HG02981 (cell line): ENCODE data around the gene TIAM1.

Experiments
- ATAC-seq: cut with Tn5 transposase; IDR thresholded peaks from one replicate; pipeline ENCODE4 v1.9.1; 2021; ENCODE audit warnings: mild to moderate bottlenecking, moderate library complexity; ENCODE audit not compliant: unreplicated experiment

TIAM1 gene, protein sequence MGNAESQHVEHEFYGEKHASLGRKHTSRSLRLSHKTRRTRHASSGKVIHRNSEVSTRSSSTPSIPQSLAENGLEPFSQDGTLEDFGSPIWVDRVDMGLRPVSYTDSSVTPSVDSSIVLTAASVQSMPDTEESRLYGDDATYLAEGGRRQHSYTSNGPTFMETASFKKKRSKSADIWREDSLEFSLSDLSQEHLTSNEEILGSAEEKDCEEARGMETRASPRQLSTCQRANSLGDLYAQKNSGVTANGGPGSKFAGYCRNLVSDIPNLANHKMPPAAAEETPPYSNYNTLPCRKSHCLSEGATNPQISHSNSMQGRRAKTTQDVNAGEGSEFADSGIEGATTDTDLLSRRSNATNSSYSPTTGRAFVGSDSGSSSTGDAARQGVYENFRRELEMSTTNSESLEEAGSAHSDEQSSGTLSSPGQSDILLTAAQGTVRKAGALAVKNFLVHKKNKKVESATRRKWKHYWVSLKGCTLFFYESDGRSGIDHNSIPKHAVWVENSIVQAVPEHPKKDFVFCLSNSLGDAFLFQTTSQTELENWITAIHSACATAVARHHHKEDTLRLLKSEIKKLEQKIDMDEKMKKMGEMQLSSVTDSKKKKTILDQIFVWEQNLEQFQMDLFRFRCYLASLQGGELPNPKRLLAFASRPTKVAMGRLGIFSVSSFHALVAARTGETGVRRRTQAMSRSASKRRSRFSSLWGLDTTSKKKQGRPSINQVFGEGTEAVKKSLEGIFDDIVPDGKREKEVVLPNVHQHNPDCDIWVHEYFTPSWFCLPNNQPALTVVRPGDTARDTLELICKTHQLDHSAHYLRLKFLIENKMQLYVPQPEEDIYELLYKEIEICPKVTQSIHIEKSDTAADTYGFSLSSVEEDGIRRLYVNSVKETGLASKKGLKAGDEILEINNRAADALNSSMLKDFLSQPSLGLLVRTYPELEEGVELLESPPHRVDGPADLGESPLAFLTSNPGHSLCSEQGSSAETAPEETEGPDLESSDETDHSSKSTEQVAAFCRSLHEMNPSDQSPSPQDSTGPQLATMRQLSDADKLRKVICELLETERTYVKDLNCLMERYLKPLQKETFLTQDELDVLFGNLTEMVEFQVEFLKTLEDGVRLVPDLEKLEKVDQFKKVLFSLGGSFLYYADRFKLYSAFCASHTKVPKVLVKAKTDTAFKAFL (N-terminal part only)

DNA sequence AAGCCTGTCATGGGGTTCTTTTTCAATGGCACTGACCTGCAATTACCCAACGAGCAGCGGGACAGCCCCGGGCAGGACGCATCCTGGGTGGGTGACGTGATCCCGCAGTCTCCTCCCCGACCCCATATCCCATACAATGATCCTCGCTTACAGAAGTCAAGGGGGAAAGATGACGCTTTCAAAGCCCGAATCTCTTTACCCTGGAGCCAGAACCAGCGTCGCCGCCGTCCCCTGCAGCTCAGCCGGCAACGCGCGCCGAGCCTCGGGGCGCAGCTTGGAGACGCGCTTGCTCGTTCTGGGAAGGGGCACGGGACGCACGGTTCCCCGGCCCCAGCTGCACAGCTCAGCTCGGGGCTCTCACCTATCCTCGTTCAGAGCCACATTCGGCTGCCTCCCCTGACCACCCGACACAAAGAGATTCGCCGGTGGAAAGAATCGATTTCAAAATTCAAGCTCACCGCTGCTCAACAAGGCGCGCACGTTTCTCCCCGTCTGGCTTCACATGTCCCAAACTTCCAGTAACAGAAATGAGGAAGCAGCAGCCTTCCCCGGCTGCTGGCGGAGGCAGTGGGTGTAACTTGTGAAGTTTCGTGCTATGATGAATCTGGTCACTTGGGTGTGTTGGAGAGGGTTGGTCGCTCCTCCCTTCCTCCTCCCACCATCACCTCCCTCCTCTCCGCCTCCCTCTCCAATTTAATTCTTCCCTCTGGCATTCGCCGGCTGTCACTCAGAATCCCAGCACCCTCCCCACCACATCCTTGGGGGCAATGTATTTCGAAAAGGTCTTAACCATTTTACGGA, at the start of gene TIAM1:
Gene TIAM1 (minus strand): TSS at position 582 of the 801 bp plus-strand sequence. CDS start 77,289 bp downstream, outside the sequence.
- ATAC-seq = no peak

DNA sequence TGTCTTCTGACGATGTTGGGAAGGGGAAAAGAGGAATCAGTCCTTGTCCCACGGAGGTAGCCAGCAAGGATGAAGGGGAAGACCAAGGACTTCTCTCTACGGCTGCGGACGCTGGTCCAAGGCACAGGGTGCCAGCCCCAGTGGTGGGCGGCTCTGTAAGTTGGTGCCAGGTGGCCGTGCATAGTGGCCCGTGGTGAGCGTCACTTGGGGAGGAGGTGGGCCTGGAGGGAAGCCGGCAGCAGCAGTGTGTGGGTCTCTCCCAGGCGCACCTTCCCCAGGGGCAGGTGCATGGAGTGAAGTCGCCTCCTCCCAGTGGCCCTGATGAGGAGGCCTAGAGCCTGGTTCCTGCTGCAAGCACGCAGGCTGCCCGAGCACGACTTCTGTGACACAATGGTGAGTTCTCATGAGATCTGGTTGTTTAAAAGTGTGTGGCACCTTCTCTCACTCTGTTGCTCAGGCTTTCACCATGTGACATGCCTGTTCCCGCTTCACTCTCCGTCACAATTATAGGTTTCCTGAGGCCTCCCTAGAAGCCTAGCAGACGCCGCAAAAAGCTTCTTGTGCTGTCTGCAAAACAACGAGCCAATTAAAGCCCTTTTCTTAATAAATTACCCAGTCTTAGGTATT, 43.6 kb upstream of the TIAM1 start:
- no peak for ATAC-seq

DNA sequence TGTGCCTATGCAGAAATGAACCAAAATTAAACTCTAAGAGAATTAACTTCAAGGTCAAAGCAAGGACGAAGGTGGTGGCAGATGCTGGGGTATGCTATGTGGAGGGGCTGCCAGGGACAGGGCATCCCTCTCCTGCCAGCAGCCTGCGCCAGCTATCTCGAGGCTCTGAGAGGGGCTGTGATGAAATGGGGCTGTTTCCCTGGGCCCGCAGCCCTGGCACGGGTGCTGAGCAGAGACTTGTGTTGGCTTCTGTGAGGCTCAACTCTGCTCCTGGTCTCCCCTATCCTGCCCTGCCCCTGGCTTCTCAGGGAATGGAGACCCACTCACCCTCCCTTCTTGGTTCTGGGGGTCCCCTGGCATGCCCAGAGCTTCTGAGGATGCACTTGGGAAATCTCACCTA, 41.9 kb upstream of the TIAM1 start:
- ATAC-seq = no peak

DNA sequence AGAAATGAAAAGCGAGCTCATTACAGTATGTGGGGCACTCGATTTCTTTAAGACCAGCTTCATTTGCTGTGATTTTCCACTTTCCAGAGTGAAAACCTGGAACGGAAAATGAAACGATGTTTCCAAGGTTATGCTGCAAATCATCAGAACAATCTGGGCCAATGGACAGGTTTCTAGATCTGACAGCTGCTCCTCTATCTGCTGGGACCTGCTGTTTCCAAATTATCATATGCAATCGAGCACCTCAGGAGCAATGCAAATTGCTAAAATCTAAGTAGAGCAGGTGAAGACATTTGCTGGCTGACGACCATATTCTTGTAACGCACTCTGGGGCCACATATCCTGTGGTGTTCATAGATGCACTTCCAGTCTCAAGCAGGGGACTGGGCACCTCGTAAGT, 39.7 kb upstream of the TIAM1 start:
- ATAC-seq = no peak

DNA sequence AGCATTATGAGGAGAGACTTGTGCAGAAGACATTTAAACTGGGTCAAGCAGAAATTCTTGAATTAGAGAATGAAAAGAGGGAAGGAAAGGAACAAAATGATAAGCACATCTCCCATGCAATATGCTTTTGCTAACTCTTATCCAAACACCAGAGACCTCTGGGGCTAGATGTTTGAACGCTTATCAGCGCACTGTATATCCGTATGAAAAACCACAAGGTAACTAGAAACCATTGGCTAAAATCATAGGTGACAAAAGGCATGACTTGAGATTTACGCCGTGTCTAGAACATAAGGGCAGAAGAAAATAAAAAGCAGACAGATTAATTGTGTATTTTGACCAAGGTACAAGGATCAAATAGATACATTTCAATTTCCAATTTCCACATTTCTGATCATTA, 38.0 kb upstream of the TIAM1 start:
- no peak for ATAC-seq

DNA sequence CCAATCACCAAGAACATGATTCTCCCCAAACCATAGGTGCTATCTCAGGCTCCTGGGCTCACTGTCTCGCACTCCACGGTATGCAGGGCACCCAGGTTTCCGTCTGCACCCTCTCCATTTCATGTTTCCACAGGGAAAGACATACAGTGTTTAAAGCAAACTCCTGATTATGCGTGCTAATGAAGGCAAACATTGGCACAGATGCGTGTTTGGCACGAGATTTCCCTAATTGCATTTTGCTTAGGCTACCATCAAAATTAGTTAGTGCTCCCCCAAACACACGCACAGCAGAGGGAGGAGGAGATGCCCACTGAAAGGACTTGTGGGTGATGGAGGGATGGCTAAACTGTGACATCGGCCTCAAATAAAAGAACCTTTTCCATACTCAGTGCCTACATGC, 32.2 kb upstream of the TIAM1 start:
- no peak for ATAC-seq

DNA sequence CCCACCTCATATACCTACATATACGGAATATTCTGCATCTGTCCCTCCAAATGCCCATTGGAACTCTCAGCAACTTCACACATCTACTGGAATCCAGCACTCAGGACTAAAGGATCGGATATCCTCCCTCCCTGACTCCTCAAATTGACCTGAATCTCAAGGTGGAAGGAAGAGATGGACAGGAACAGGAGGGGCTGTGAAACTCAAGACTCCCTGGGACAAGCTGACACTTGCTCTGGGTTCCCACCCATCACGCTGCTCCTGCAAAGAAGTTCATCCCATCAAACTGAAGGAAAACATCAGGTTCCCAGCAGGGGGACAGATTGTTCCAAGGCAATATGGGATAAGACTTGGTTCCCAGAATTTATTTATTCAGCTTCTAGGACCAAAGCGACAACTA, 30.3 kb upstream of the TIAM1 start:
- no peak for ATAC-seq

DNA sequence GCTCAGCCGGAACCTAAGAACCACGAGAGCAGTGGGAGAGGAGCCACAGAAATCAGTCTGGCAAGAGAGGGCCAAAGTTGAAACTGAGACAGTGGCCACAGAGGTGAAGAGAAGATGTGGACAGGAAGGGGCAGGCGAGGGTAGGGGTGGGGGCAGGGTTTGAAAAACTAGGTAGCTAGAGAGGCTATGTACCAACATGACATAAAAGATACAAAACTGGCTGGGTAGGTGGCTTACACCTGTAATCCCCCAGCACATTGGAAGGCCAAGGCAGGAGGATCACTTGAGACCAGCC, 28.4 kb upstream of the TIAM1 start:
- ATAC-seq = no peak

DNA sequence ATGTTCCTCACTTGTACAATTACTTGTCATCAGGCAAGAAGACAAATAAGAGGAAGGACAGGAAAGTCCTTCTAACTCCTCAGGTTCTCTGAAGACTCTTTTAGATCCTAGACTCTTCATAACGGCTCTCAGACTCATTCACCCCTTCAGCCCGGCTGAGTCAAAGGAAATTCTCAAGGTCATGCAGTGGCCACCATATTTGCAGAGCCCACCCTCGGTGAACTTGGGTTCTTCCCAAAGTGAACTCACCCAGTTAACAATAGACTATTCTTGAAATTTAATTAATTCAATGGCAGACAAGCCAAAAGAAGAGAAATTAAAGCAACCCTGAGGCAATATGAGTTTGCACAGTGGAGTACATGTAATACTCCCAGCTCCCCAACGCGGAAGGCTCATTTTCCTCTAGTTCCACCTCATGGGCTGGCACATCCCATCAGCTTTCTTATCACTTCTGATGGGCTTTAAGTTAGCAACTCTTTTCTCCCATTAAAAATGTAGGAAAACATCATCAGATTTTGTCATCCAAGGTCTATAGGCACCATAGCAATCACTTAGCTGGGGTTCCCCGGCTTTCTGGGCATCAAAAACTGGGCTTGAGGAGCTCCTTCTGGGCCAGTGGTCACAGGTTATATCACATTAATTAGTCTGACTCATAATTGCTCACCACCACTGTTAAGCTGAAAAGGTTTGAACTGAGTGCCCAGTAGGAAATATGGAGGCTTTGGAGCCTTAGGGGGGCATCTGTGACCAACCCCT, 27.8 kb upstream of the TIAM1 start:
- no peak for ATAC-seq

DNA sequence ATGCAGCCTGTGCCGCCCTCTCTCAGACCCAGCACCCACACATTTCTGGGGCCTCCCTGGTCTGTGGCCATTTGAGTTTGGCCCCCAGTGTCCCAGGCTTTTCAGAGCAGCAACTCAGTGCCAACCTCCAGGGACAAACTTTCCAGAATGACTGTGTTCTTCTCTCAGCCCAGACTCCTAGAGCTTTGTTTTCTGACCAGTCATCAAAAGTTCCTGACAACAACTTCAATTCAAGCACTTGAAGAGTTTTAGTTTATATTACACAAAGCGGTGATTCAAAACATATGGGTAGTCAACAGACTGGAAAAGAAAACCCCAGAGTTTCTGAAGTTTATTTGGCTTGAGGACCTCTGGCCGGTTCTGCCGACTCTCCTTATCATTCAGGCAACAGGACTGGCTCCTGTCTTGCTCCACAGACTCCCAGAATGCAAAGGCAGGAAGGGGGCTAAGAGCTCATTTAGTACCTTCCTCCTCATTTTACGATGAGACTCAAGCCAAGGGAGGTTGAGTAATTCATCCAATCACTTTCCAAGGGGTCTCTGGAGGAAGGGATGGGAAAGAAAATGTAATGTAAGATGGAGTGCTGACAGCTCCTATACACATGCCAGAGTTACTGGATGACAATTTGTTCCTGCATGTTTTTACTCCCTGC, 27.0 kb upstream of the TIAM1 start:
- no peak for ATAC-seq

DNA sequence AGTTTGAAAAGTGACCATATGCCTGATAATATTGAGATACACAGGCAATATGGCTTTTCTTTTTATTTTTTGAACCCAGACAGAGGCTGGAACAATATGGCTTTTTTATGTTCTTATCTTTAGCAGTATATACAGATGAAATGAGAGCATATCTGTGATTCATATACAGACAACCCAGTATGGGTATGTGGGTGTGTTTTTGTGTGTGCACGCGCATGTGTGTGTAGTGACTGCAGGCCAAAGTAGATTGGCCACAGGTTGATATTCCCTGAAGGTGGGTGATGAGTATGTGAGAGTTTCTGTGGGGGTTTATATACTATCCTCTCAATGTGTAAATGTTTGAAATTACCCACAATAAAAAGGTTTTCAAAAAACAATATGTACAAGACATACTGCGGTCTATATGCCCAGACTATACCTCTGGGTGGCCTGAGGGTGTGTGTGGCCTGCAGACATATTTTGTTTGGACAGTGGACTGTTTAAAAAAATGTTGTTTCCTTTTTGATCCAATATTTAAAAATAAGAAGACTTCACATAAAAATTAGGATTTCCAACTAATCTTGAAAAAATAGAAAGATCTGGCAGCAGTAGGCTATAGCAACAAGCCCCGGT, 26.3 kb upstream of the TIAM1 start:
- ATAC-seq = no peak

DNA sequence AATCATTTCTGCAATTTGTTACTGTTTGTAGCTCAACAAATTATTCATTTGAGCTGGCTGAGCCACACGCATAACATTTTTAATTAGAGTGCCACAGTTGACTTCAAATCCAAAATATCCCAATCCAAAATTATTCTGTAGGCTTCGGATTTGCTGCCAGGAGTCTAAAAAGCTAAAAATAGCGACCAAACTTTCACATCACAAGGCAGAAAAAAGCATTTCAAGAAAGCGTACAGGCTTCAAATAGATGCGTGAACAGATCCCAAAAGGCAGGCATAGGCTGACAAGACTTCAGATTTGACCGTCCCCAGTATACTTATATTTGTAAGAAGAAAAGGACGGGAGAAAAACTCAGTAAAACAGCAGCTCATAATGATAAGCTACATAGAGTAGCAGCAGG, 24.3 kb upstream of the TIAM1 start:
- ATAC-seq = no peak

DNA sequence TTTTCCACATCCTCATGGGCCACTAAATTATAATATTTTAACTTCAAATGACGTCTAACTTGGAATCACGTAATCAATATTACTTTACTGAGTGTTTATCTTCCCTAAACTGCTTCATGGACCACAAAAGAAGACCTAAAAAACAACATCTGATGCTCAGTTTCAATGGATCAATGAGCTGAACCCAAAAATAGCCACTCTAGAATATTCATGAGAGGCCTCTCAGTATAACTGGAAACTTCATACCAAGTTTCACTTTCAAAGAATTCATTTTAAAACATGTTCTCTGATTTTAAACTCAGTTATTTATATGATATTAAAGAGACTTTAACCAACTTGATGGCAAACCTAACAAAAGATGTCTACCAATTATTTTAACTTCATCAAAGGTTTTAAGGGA, 23.7 kb upstream of the TIAM1 start:
- no peak for ATAC-seq

DNA sequence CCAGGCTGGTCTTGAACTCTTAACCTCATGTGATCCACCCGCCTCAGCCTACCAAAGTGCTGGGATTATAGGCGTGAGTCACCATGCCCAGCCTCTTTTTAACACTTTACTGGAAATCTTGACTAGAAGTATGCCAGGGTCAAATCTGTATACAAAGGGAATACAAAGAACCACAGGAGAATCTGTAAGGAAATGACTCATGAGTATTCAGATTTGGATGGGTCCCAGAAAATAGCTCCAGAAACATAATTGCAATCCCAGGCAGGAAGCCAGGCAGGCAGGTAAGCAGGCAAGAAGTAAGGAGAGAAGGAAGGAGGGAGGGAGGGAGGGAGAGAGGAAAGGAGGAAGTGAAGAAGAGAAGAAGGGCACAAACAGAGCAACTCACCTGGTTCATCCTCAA, 22.8 kb upstream of the TIAM1 start:
- ATAC-seq = no peak

DNA sequence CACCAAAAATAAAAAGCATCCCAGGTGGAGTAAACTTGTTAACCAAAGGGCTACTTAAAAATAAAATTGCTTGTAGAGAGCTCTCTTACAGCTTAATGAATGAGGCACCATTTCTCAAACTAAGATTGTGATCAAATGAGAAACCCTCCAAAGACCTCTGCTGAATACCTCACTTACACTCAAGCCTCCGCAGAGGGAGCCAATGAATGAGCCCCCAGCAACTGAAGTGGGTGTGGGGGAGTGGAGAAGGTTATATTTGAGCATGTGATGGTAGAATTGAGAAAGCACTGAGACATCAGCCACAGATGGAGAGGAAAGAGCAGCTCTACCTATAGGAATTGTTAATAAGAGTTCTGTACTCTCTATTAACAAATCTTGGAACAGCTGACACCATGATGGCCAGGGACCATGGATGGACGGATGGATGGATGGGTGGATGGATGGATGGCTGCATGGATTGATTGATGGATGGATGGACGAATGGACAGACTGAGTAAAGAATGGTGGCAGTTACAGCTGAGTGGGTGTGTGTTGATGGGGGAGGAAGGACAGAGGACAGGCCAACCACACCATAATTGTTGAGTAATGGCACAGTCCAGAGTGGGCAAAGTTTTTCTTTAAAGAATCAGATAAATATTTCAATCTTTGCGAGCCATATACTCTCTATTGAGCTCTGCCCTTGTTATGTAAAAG, 20.3 kb upstream of the TIAM1 start:
- ATAC-seq = no peak

DNA sequence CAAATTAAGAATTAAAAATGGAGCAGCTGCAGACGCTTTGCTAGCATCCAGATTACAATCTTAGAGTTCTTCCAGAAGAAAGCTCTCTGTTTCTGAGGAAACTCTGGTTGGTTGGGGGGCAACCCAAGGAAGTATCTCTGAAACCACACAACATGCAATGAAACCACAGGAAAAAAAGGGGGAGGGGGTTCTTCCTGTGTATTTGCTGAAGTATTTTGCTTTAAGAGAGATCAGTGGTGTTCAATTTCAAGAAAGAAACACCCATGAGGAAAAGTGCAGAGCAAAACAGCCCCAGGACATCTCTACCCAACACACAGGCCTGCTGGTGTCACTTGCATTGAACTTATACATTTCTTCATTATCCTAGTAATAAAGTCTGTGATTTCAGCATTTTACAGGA, 19.7 kb upstream of the TIAM1 start:
- ATAC-seq = no peak

DNA sequence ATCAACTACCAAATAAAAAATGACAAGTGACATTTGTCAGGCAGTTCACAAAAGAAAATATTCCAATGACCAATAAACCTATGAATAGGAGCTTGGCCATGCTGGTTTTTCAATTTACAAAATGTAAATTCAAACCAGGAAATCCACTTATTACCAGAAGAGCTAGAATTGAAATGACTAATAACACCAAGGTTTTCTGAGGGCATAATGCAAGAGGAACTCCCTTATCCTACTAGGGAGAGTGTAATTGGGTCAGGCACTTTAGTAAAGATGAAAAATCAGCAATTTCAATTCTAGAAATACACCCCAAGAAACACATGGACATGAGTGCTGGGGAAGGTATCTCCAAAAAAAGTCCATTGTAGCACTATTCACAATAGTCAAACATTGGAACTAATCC, 16.7 kb upstream of the TIAM1 start:
- no peak for ATAC-seq

DNA sequence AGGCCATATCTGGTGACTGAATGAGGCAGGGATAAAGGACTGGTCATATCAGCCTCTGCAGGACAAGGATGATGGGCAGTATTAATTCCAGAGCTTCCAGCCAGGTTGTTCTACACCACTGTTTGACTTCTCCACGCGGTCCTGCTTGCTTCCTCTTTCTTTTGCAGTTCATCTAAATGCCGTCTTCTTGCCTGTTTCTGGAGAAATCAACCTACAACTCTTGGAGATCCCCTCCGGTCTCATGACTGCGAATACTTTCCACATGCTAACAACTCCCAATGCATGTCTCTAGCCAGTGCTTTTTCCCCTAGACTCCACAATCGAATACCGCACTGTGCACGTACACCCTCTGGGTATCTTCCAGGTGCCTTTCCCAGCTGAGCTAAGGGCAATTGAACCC, 14.1 kb upstream of the TIAM1 start:
- ATAC-seq = no peak
